ENCODE results near the gene LRRC8D. TPM values are rescaled to one million over a fixed set of nuclear protein-coding genes. Genes with fewer than 3 reads are reported as not detected.

The LRRC8D gene
- total RNA-seq, 4 donors from 2014 or later = 8.7 to 19.1 (median 10.9) TPM

DNA sequence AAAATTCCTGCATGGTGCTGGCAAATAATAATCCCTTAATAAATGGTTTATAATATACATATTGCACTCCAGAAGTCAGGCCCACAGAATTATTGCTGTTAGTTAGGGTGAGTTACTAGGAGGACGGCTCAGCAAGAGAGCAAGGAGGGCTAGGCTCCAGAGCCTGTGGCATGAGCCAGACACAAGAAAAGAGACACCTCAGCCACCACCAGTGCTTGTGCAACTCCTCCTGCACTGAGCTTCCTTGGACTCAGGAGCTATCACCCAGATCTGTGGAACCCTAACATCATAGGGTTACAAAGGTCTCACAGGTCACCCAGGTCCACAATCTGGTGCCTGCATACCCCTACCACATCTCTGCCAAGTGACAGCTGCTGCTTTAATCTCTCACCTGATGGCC lies 12.8 kb upstream of the LRRC8D start:
- intact Hi-C loops (cut with DNase I) = loop anchor here (5.0 kb wide), 1 partner anchor 179 kb away; no protein-coding TSS in a partner anchor

DNA sequence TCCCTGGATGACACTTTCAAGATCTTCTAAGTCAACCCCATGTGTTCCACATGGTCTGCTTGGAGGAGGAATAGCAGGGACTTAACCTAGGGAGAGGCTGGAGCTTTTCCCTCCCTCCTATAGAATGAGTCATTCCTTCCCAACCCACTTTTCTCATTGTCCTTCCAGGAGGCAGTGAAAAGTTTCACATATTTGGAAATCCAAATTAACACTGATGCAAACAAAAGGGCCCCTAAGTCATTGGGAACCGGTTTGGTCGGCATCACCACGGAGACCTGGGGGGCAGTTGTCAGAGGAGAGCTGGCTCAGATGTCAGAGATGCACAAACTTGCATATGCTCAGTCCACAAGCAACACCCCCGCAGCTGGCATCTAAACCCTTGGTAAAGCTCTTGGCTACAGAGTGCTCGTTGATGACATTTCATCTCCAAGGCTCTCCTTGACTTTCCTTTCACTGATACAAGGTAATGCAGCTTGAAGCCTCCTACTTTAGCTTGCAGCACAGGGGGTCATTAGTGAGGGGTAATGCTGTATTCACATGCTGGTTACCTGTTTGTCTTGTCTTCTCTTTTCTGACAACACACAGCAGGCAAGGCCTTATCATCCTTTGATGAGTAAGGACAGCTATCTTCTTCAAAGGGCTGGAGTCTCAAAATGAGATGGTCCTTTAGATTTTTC lies 12.3 kb upstream of the LRRC8D start:
- 31 to 45% methylated on average over 2 to 4 of the region's 5 CpGs for WGBS, 2 donors
- peaks cover 0 to 19% (median 6%) of the 10 kb centered on the region in 3 donors for H3K4me1 ChIP-seq
- H3K4me3 ChIP-seq = no peak overlapping the region
- TF ChIP-seq POLR2A (IDR thresholded peaks at IDR 0.05) (no peak), CTCF (IDR thresholded peaks at IDR 0.05) (no peak)
- no peaks in the 10 kb centered on the region for H3K36me3 ChIP-seq
- DNase-seq = no peak
- intact Hi-C loops (cut with DNase I) = loop anchor here (5.0 kb wide), 1 partner anchor 179 kb away; no protein-coding TSS in a partner anchor
- no peaks in the 10 kb centered on the region for H3K9me3 ChIP-seq
- peak overlapping the region in 1 of 4 donors; percentile 14 for H3K27ac ChIP-seq
- no peaks in the 10 kb centered on the region for H3K27me3 ChIP-seq

More for the DNA sequence above, 12.8 kb upstream of the LRRC8D start:
- H3K4me1 ChIP-seq = peaks cover 0 to 19% (median 6%) of the 10 kb centered on the region in 3 donors
- 41 to 44% methylated on average over 1 of the region's 1 CpG for WGBS, 2 donors
- no peaks in the 10 kb centered on the region for H3K27me3 ChIP-seq
- H3K9me3 ChIP-seq = no peaks in the 10 kb centered on the region
- H3K36me3 ChIP-seq = no peaks in the 10 kb centered on the region
- TF ChIP-seq CTCF (IDR thresholded peaks at IDR 0.05) (no peak), POLR2A (IDR thresholded peaks at IDR 0.05) (no peak)
- H3K27ac ChIP-seq = peak overlapping the region in 1 of 4 donors; percentile 14
- no peak overlapping the region for H3K4me3 ChIP-seq
- DNase-seq = no peak

GRCh38 chr1:89809556-89809955 lies 11.3 kb upstream of the LRRC8D start:
- Histone ChIP-seq H3K4me1 (peaks cover 0 to 19% (median 6%) of the 10 kb centered on the region in 3 donors), H3K27me3 (peaks cover 0 to under 1% (median 0%) of the 10 kb centered on the region in 4 donors), H3K36me3 (no peaks in the 10 kb centered on the region), H3K27ac (no peak overlapping the region), H3K9me3 (no peaks in the 10 kb centered on the region), H3K4me3 (no peak overlapping the region)
- WGBS, 2 donors = 78 to 80% methylated on average over 3 of the region's 3 CpGs
- DNase-seq = no peak
- TF ChIP-seq POLR2A (IDR thresholded peaks at IDR 0.05) = no peak
- TF ChIP-seq CTCF (IDR thresholded peaks at IDR 0.05) = no peak
- intact Hi-C loops (cut with DNase I) = loop anchor here (5.0 kb wide), 1 partner anchor 178 kb away; no protein-coding TSS in a partner anchor

DNA sequence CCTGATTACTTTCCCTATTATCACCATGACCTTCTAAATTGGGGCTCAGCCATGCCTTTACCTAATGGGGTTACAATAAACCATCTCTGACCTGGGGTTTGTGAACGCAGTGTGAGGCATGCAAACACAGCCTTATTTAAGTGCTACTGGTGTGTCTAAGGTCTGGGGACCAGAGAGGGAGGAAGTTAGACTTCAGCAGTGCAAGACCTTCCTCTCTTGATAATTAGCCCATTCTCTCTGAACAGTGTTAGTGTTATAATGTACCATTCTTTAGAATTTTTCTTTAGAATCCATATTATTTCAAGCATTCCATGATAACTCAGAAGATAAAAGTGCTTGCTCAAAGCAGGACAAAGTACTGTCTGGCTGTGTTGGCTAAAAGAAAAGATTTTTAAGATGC lies 10.5 kb upstream of the LRRC8D start:
- no peak overlapping the region for H3K27ac ChIP-seq
- TF ChIP-seq POLR2A (IDR thresholded peaks at IDR 0.05) (no peak), CTCF (IDR thresholded peaks at IDR 0.05) (no peak)
- DNase-seq = no peak
- no peaks in the 10 kb centered on the region for H3K36me3 ChIP-seq
- peaks cover 0 to 4% (median 0%) of the 10 kb centered on the region in 4 donors for H3K27me3 ChIP-seq
- no peaks in the 10 kb centered on the region for H3K9me3 ChIP-seq
- WGBS, 2 donors = 80 to 84% methylated on average over 1 of the region's 1 CpG
- no peak overlapping the region for H3K4me3 ChIP-seq
- peaks cover 0 to 19% (median 6%) of the 10 kb centered on the region in 3 donors for H3K4me1 ChIP-seq
- intact Hi-C loops (cut with DNase I) = no loop called here

GRCh38 chr1:89810880-89811279 lies 10.0 kb upstream of the LRRC8D start:
- 94 to 100% methylated on average over 1 of the region's 1 CpG for WGBS, 2 donors
- no peak overlapping the region for H3K27ac ChIP-seq
- no peak for DNase-seq
- TF ChIP-seq CTCF (IDR thresholded peaks at IDR 0.05) (no peak), POLR2A (IDR thresholded peaks at IDR 0.05) (no peak)
- H3K4me1 ChIP-seq = peaks cover 0 to 19% (median 6%) of the 10 kb centered on the region in 3 donors
- intact Hi-C loops (cut with DNase I) = no loop called here
- no peaks in the 10 kb centered on the region for H3K36me3 ChIP-seq
- no peak overlapping the region for H3K4me3 ChIP-seq
- no peaks in the 10 kb centered on the region for H3K9me3 ChIP-seq
- H3K27me3 ChIP-seq = peaks cover 0 to 4% (median 0%) of the 10 kb centered on the region in 4 donors

Data from esophagus squamous epithelium (tissue), 5 donors.